AG09309 (cell line): ENCODE results near the gene PCDHGC5.

Source experiments
- DNase-seq: peaks from one replicate; pipeline ENCODE4 v3.0.0-alpha.2; 2010; ENCODE audit warnings: low read depth
- H3K4me3 ChIP-seq: 2 replicates; pipeline ENCODE4 v1.5.1; 2011; ENCODE audit warnings: mild to moderate bottlenecking, low read depth, low read length, moderate library complexity; ENCODE audit not compliant: control insufficient read depth
- TF ChIP-seq, protein P1 (sequence below): IDR thresholded peaks from 2 replicates; pipeline ENCODE4 v1.5.1; 2011; ENCODE audit warnings: mild to moderate bottlenecking, low read depth, low read length, inconsistent platforms; ENCODE audit not compliant: insufficient read depth, control insufficient read depth; ENCODE audit errors: missing control alignments

The PCDHGC5 gene

DNA sequence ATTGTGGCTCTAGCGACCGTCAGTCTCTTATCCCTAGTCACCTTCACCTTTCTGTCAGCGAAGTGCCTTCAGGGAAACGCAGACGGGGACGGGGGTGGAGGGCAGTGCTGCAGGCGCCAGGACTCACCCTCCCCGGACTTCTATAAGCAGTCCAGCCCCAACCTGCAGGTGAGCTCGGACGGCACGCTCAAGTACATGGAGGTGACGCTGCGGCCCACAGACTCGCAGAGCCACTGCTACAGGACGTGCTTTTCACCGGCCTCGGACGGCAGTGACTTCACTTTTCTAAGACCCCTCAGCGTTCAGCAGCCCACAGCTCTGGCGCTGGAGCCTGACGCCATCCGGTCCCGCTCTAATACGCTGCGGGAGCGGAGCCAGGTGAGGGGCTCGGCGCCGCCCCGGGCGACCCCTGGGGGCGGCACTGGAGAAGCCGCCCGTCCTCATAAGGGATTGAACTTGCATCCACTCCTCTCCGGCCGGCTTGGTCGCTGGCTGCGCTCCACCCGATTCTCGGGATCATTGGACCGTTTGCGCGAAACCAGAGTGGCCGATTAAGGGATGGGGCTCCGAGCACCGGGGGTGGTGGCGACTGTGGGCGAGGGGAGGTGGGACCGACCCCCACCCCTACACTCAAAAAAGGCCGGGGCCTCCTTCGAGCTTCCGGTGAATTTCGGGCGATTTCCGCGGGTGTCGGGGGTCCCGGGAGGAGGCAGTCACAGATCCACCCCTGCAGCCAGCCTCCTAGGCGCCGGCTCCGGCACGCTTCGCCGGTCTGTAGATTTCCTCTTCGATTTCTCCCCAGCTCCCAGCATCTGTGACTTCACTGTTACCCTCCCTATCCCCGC is 2.7 kb downstream of the PCDHGC5 start:
- H3K4me3 ChIP-seq: no peak overlapping the region
- TF ChIP-seq, protein P1, sequence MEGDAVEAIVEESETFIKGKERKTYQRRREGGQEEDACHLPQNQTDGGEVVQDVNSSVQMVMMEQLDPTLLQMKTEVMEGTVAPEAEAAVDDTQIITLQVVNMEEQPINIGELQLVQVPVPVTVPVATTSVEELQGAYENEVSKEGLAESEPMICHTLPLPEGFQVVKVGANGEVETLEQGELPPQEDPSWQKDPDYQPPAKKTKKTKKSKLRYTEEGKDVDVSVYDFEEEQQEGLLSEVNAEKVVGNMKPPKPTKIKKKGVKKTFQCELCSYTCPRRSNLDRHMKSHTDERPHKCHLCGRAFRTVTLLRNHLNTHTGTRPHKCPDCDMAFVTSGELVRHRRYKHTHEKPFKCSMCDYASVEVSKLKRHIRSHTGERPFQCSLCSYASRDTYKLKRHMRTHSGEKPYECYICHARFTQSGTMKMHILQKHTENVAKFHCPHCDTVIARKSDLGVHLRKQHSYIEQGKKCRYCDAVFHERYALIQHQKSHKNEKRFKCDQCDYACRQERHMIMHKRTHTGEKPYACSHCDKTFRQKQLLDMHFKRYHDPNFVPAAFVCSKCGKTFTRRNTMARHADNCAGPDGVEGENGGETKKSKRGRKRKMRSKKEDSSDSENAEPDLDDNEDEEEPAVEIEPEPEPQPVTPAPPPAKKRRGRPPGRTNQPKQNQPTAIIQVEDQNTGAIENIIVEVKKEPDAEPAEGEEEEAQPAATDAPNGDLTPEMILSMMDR: no peak
- DNase-seq: no peak

DNA sequence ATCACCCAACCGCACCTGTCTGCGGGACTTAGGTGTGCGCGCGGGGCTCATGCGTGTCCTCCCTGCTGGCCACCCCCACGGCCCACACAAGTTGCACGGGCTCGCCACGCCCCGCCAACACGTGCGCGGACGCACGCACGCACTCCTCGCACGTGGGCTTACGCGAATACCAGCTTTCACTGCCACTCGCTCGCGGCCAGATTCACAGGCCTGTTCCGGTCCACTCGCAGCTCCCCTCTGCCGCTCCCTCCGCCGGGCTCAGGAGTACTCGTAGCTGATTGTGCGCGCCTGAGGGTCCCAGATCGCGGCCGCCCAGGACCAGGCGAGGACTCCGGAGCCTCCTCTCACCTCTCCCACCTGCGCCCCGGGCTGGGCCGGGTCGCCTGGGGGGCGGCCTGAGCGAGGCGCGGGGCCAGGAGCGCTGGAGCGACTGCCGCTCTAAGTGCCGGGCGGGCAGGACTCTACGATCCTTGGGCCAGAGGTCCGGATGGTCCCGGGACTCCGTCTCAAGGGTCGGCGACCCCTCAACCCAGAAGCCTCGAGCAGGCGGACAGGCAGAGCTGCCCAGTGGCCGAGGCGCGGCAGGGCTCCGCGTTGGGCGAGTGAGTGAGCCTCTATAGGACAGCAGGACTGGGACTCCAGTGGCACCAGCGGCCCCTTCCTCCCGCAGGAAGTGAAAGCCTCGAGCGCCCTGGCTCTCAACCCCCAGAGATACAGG is 3.4 kb downstream of the PCDHGC5 start:
- TF ChIP-seq, protein P1: no peak
- no peak overlapping the region for H3K4me3 ChIP-seq
- no peak for DNase-seq

DNA sequence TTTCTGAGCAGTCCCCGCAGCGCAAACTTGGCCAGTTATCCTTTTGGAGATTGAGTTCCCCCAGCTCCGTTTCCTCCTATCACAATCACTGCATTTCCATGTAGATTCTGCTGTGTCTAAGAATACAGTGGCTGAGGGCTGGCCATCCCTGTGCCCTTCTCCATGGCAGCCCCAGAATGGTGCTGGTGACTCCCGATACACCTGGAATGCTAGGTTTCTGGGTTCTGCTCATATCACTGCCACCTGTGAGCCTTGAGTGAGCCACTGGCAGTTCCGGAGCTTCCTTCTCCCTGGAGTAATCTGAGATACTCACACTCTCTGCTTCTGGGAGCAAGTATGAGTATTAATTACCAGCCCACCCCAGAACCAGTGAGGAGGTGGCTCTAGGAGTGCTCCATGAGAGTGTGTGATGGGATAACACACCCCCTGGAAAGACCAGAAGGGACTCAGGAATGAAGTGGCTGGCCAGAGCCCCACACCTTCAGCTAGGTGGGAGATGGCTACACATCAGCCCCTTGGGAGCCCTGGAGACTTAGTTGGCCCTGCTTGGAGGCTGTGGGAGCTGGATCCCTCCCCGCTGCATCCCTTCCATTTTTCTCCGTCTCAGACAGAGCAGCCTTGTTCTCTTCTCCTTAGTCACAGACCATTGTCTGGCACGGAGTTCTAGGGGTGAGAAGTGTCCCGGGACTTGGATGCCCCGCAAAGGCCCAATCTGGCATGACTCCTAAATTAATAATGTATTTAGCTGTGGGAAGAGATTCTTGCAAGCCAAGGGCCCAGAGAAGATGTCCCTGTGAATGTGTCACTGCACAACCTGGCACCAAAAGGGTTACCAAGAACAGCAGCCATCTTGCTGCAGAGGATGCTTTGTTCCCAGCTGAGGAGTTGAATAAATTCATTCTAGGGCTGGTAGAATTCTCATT is 4.9 kb downstream of the PCDHGC5 start:
- no peak overlapping the region for H3K4me3 ChIP-seq
- TF ChIP-seq, protein P1: no peak
- no peak for DNase-seq

DNA sequence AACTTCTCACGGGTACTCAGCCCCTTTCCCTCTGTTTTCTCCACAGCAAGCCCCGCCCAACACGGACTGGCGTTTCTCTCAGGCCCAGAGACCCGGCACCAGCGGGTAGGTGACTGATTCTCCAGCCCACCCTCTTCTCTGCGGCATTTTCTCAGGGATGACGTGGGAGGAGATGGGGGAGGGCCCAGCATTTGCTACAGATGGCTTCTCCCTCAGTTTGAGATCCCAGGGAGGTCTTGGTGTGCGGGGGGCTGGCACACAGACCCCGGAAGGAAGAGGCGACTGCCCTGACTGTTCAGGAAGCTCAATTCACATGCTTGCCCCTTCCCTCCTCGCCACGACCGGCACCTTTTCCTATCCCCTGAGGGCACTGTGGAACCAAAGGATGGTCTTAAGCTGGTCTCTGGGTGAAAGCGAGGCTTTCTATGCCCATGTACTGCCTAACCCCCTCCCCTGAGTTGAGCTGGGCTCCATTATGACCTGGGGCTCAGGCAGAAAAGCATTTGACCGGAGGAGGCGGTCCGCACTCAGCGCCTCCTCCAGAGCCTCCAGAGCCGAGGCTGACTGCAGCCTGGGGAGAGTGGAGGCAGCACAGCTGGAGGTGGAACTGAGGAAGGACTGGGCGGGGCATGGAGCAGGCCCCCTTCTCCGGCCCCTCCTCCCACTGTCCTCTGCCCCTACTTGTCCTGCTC is 6.0 kb downstream of the PCDHGC5 start:
- TF ChIP-seq, protein P1: no peak
- H3K4me3 ChIP-seq: no peak overlapping the region
- DNase-seq: no peak

DNA sequence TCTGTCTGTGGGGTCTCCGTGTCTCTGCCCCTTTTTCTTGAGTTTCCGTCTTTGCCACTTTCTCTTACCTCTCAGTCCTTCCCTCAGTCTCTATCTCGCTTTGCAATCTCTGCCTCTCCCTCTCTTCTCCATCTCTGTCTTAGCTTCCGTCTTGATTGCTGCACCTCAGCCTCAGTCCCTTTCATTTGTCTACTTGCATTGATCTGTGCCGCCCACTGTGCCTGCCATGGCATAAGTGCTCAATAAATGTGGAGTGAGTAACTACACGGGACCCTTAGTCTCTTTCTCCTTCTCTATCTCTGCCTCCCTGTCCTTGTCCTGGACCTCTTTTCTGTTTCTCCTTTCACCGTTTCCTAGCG is 6.6 kb downstream of the PCDHGC5 start:
- TF ChIP-seq, protein P1: no peak
- no peak overlapping the region for H3K4me3 ChIP-seq
- DNase-seq: no peak

DNA sequence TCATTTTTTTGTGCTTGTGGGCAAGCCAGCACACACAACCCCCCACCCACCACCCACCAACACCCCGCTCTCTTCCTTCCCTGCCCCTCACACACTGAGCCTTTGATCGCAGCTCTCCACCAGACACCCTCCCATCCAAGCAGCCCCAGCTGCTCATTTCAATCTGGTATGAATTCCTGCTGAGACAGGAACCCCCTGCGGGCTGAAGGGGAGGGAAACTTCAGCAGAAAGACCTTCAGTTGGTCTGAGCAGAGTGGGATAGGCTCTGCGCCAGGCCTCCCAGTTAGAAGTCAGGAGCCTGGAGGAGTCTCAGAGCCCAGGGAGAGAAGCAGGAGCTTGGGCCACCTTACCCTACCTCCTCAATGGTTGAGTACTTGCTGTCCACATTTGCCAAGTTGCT is 7.2 kb downstream of the PCDHGC5 start:
- no peak overlapping the region for H3K4me3 ChIP-seq
- TF ChIP-seq, protein P1: no peak
- no peak for DNase-seq
